OCI-LY3 (cell line): ENCODE results near the gene F10.

Experiments
- H2AFZ ChIP-seq: fragments of 200-600, 300-600 bp; shearing (Covaris generic); 2 replicates; pipeline ENCODE4 v1.6.0; 2014; ENCODE audit warnings: antibody characterized with exemption, low read depth, low read length
- H3K27ac ChIP-seq: fragments of 200-600, 300-600 bp; sonication (generic); 2 replicates; pipeline ENCODE4 v1.5.1; 2014; ENCODE audit warnings: mild to moderate bottlenecking, low read length, moderate library complexity, mixed read lengths
- H3K27me3 ChIP-seq: fragments of 200-600, 300-600 bp; sonication (generic); 2 replicates; pipeline ENCODE4 v1.6.1; 2014; ENCODE audit warnings: low read depth, low read length, mixed read lengths
- H3K36me3 ChIP-seq: fragments of 200-600, 300-600 bp; sonication (generic); replicated peaks from 2 replicates; pipeline ENCODE3; 2014; ENCODE audit warnings: low read depth, low read length, mixed read lengths
- H3K4me1 ChIP-seq: fragments of 300-600, 200-600 bp; sonication (generic); 2 replicates; pipeline ENCODE4 v1.6.1; 2014; ENCODE audit warnings: low read length, mixed read lengths
- H3K4me2 ChIP-seq: fragments of 200-600, 300-600 bp; sonication (generic); 2 replicates; pipeline ENCODE4 v1.6.1; 2014; ENCODE audit warnings: low read length, mixed read lengths
- H3K4me3 ChIP-seq: fragments of 300-600, 200-600 bp; sonication (generic); 2 replicates; pipeline ENCODE4 v1.5.1; 2014; ENCODE audit warnings: antibody characterized with exemption, mild to moderate bottlenecking, low read length, moderate library complexity
- H3K79me2 ChIP-seq: fragments of 300-600, 200-600 bp; shearing (Covaris generic); 2 replicates; pipeline ENCODE4 v1.6.1; 2014; ENCODE audit warnings: mild to moderate bottlenecking, low read length, mixed read lengths
- H3K9ac ChIP-seq: fragments of 300-600, 200-600 bp; shearing (Covaris generic); 2 replicates; pipeline ENCODE4 v1.6.0; 2014; ENCODE audit warnings: mild to moderate bottlenecking, low read length, moderate library complexity
- H3K9me3 ChIP-seq: fragments of 200-600, 300-600 bp; shearing (Covaris generic); 2 replicates; pipeline ENCODE4 v1.6.1; 2014; ENCODE audit warnings: low read length, mixed read lengths; ENCODE audit not compliant: insufficient read depth
- H4K20me1 ChIP-seq: fragments of 200-600, 300-600 bp; sonication (generic); 2 replicates; pipeline ENCODE4 v1.6.1; 2016; ENCODE audit warnings: low read length, mixed read lengths; ENCODE audit not compliant: insufficient read depth
- CTCF ChIP-seq: fragments of 200-600, 300-600 bp; sonication (generic); IDR thresholded peaks from 2 replicates; pipeline ENCODE4 v1.5.1; 2014; ENCODE audit warnings: antibody characterized with exemption, low read length, low read depth
- EZH2phosphoT487 ChIP-seq: fragments of 200-600 bp; shearing (Covaris generic); IDR thresholded peaks from 2 replicates; pipeline ENCODE4 v1.6.1; 2018; ENCODE audit warnings: antibody characterized with exemption, mixed run types, low read depth

F10 gene

GRCh38 chr13:113178896-113179167 is 56.2 kb downstream of the F10 start:
- H3K79me2 ChIP-seq, result no peaks in the 10 kb centered on the region
- H3K4me3 ChIP-seq, result no peak overlapping the region
- no peaks in the 10 kb centered on the region for H3K27me3 ChIP-seq
- no peaks in the 10 kb centered on the region for H3K9me3 ChIP-seq
- no peak overlapping the region for H3K4me2 ChIP-seq
- H3K27ac ChIP-seq, result no peak overlapping the region
- no peaks in the 10 kb centered on the region for H3K4me1 ChIP-seq
- no peak overlapping the region for H3K9ac ChIP-seq
- H2AFZ ChIP-seq, result no peak overlapping the region
- TF ChIP-seq CTCF, result no peak
- no peak for TF ChIP-seq EZH2phosphoT487
- H3K36me3 ChIP-seq, result peaks cover 76% of the 10 kb centered on the region
- no peaks in the 10 kb centered on the region for H4K20me1 ChIP-seq

GRCh38 chr13:113179374-113180230 is 57.0 kb downstream of the F10 start:
- no peak overlapping the region for H3K27ac ChIP-seq
- no peak overlapping the region for H3K4me2 ChIP-seq
- H3K27me3 ChIP-seq, result no peaks in the 10 kb centered on the region
- no peak overlapping the region for H3K4me3 ChIP-seq
- no peaks in the 10 kb centered on the region for H3K9me3 ChIP-seq
- TF ChIP-seq CTCF (no peak), EZH2phosphoT487 (no peak)
- no peaks in the 10 kb centered on the region for H3K4me1 ChIP-seq
- no peak overlapping the region for H3K9ac ChIP-seq
- no peak overlapping the region for H2AFZ ChIP-seq
- peaks cover 78% of the 10 kb centered on the region for H3K36me3 ChIP-seq
- no peaks in the 10 kb centered on the region for H4K20me1 ChIP-seq
- H3K79me2 ChIP-seq, result no peaks in the 10 kb centered on the region

- H2AFZ ChIP-seq, result no peak overlapping the region
- no peaks in the 10 kb centered on the region for H3K4me1 ChIP-seq
- H4K20me1 ChIP-seq, result no peaks in the 10 kb centered on the region
- H3K9me3 ChIP-seq, result no peaks in the 10 kb centered on the region
- H3K27me3 ChIP-seq, result no peaks in the 10 kb centered on the region
- H3K36me3 ChIP-seq, result peaks cover 66% of the 10 kb centered on the region
- no peak overlapping the region for H3K9ac ChIP-seq
- H3K79me2 ChIP-seq, result peaks cover 10% of the 10 kb centered on the region
- H3K27ac ChIP-seq, result no peak overlapping the region
- no peak overlapping the region for H3K4me3 ChIP-seq
- TF ChIP-seq EZH2phosphoT487, result no peak
- no peak for TF ChIP-seq CTCF
- H3K4me2 ChIP-seq, result no peak overlapping the region
Measured at GRCh38 chr13:113182046-113182445, 59.4 kb downstream of the F10 start.

GRCh38 chr13:113183450-113184129 is 61.0 kb downstream of the F10 start:
- Histone ChIP-seq H3K9me3 (no peaks in the 10 kb centered on the region), H4K20me1 (0 out of 2 replicates have a peak, but pooled peaks cover 3% of the 10 kb centered on the region)

More at GRCh38 chr13:113183450-113184129, 61.0 kb downstream of the F10 start:
- Histone ChIP-seq H3K27ac (no peak overlapping the region), H3K4me1 (no peaks in the 10 kb centered on the region), H2AFZ (no peak overlapping the region), H3K36me3 (peaks cover 72% of the 10 kb centered on the region), H3K9ac (no peak overlapping the region), H3K27me3 (no peaks in the 10 kb centered on the region), H3K4me2 (no peak overlapping the region), H3K79me2 (peaks cover 10% of the 10 kb centered on the region), H3K4me3 (no peak overlapping the region)
- no peak for TF ChIP-seq CTCF
- no peak for TF ChIP-seq EZH2phosphoT487
